Stimulated activated CD8-positive, alpha-beta memory T cell treated with anti-CD3 and anti-CD28 coated beads, Interleukin-15, amount 100 ng/mL, for 48 hours (primary cell): ENCODE measurements around the gene EIF5B.

ENCODE experiments used
- DNase-seq, 2 donors: peaks; one replicate each; pipeline ENCODE4 v3.0.0-alpha.2; 2020; ENCODE audit warnings: low read depth in 2 of 2

EIF5B gene

GRCh38 chr2:99406137-99406536 is 68.9 kb downstream of the EIF5B start:
- DNase-seq: no peak

DNA sequence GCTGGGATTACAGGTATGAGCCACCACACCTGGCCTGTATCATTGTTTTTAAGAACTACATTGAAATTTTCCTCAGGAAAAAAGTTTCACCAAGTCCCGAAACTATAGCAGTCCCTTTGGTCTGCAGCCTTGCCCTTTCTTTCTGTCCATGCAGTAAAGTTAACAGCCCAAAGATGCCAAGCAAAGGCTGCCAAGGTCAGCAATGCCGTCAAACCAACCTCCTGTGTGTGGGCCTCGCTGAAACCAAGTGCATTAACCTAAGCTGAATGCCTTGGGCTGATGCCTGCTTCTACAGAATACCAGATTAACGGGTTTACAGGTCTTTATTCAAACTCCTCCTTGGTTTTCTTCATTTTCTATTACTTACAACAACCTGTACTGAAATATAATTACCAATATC is 73.1 kb downstream of the EIF5B start:
- no peak for DNase-seq

DNA sequence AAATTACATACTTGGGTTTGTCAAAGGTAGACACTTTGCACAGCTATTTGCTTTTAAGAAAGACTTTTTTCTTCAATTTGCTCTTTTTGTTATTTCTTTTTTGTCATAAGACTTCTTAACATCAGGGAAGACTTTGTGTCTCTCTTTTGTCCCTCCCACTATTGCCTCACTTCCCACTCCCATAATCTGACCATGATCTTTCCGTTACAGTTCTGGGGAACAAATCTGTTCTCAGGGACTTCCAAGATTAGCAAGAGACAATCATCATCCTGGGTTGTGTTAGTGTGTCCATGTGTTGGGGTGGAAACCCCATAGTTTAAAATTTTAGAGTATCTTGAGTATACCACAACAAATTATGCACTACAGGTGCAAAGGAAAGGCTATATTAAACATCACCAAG is 77.4 kb downstream of the EIF5B start:
- no peak for DNase-seq

GRCh38 chr2:99417396-99417795 is 80.2 kb downstream of the EIF5B start:
- no peak for DNase-seq

GRCh38 chr2:99420031-99420430 is 82.8 kb downstream of the EIF5B start:
- DNase-seq: no peak

GRCh38 chr2:99420751-99421299 is 83.6 kb downstream of the EIF5B start:
- DNase-seq: no peak

DNA sequence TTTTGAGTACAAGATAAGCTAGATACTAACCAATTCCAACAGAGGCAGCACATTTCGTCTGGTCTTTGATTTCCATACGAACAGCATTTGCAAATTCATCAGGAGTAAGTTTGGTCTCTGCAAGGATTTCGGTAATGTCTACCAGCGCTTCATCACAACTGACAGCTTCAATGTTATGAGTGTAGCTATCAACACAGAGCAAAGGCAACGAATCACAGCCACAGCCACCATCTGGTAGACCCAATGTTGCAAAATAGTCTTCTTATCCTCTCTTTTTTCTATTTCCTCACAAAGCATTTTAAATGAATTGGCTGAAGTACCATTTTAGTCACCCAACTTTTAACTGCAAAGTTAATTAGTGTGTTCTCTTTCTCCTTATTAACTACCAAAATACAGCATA is 84.3 kb downstream of the EIF5B start:
- DNase-seq: no peak

GRCh38 chr2:99422599-99422998 is 85.4 kb downstream of the EIF5B start:
- DNase-seq: no peak

GRCh38 chr2:99424371-99424770 is 87.2 kb downstream of the EIF5B start:
- no peak for DNase-seq

DNA sequence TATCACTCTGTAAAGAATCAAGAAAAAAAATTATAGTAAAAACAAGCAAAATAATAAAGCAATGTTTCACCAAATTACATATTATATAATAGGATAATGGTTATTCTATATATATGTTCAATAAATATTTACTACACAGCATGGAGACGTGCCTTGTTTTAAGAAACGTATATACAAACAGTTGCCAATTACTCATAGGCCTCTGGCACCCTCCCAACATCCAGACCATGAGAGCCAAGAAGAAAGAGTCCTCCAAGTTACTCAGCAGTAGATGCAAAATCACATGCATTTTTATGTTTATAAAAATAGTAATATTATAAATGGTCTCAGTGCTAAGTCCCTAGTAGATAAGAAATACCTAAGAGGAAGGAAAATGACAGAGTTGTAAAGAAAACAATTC is 87.8 kb downstream of the EIF5B start:
- no peak for DNase-seq

- no peak for DNase-seq
Measured at GRCh38 chr2:99430614-99431291, 93.6 kb downstream of the EIF5B start.

DNA sequence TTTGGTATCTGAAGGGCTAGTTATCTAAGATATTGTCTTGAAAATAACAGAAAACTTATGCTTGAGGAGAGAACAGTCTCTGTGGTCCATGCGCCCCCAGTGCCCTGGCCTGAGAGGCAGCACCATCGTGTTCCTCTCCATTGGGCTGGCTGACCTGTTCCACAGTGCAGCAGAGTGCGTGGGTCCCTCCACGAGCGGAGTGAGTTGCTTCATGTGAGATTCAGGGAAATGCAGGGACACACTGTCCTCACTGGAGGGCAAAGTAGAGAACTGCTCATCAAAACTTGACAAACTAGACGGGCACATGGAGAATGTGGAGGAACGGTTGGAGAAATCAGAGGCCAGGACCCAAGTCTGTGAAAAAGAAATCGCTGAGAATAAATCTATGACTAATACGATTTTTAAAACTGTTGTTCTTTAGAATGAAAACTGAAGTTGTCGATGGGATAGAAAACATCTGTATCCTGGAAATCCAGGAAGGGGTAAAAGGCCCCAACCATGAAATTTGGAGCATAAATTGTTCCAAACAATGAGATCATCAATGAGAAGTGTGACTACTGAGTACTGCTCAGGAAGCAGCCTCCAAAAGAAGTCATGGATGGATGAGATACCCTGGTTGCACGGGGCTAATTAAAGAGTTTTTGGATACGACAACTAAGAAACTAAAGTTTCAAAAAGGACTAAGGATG is 94.5 kb downstream of the EIF5B start:
- no peak for DNase-seq

GRCh38 chr2:99433340-99433739 is 96.2 kb downstream of the EIF5B start:
- DNase-seq: no peak

DNA sequence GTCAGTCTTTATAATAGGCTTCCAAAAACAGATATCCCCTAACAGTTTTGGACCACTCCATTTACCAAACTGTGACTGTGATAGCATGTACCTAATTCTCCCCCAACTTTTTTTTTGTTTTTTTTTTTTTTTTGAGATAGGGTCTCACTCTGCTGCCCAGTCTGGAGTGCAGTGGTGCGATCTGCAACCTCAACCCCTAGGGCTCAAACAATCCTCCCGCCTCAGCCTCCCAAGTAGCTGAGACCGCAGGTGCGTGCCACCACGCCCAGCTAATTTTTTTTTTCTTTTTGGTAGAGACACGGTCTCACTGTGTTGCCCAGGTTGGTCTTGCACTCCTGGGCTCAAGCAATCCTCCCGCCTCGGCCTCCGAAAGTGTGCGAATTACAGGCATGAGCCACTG is 99.7 kb downstream of the EIF5B start:
- no peak for DNase-seq

- DNase-seq: no peak
Measured at GRCh38 chr2:99439971-99440505, 102.8 kb downstream of the EIF5B start.

GRCh38 chr2:99442837-99443236 is 105.6 kb downstream of the EIF5B start:
- DNase-seq: no peak

DNA sequence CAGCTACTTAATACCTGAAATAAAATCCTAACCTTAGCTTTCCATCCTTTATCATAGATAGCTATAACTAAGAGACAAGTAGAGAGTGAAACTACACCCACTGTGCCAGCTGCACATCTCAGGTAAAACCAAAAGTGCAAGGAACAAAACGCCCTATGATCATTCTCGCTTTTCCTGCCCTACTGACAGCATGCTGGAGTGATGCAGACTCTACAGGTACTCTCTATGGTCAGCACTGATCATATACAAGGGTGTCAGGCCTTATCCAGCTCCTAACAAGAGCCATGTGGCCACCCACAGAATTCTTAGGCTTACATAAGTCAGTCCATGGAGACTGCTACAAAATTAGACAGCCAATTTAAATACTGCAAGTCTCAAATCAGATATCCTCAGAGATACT is 107.0 kb downstream of the EIF5B start:
- no peak for DNase-seq

- no peak for DNase-seq
Measured at GRCh38 chr2:99445065-99445464, 107.9 kb downstream of the EIF5B start.

GRCh38 chr2:99448556-99448955 is 111.4 kb downstream of the EIF5B start:
- no peak for DNase-seq

DNA sequence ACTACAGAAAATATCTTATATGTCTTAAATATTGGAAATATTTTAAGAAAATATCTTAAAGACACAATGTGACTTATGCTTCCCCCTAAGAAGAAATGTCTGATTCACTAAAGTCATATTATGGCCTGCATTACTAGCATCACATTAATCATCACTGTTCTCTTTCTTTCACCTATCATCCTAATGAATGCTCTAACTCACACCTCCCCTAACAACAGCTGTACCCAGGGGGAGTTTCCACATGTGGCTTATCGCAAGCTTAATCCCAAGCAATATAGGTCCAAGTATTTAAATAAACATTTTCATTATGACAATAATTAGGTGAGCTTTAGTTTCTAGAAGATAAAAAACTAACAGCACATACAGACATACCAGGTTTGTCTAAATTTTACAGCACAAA is 113.0 kb downstream of the EIF5B start:
- no peak for DNase-seq
